ENCODE results near the gene GATAD1.
"Not testable (repeated sequence)": the region's sequence is repeated elsewhere in the genome, so short reads cannot be mapped to it uniquely, and the experiment has no call there.

GATAD1 gene

DNA sequence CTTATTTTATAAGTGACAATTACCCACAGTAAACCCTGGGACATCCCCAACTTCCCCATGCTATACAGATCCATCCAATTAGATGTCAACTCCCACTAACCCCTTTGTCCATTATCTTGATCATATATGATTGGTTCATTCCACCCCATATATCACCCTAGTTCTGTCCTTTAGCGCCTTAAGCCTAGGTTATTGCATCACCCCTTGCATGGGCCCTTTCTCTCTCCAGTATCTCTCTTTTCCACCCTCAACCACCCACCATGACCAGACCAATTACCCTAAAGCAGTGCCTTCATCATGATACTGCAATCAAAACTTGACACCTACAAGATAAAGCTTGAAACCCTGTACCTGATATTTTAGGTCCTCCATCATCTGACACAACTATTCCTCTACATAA is 37.9 kb upstream of the GATAD1 start:
- Histone ChIP-seq H3K9me3 (ENCODE audit: insufficient read depth, low read length) (no peaks in the 10 kb centered on the region), H3K79me2 (ENCODE audit: insufficient read depth, low read length) (no peaks in the 10 kb centered on the region), H3K27me3 (ENCODE audit: low read length) (no peaks in the 10 kb centered on the region), H3F3A (ENCODE audit: insufficient read depth) (no peaks in the 10 kb centered on the region; the same call in 1 of the 2 replicates), H3K9ac (ENCODE audit: low read length) (no peak overlapping the region), H3K4me3 (ENCODE audit: insufficient read depth, low read length, poor library complexity, severe bottlenecking) (no peak overlapping the region), H4K20me1 (ENCODE audit: low read depth, low read length) (no peaks in the 10 kb centered on the region), H3K27ac (ENCODE audit: low read depth, low read length) (no peak overlapping the region), H3K4me2 (ENCODE audit: low read depth, low read length, poor library complexity, severe bottlenecking) (no peak overlapping the region), H3K36me3 (ENCODE audit: low read length) (no peaks in the 10 kb centered on the region), H2AFZ (ENCODE audit: low read depth, low read length, severe bottlenecking) (no peak overlapping the region), H3K9me2 (replicated peaks; ENCODE audit: insufficient read depth, low read length) (no peaks in the 10 kb centered on the region)
- TF ChIP-seq EZH2phosphoT487 (conservative IDR thresholded peaks at IDR 0.05; ENCODE audit: low read length) = no peak
- TF ChIP-seq, protein P1, sequence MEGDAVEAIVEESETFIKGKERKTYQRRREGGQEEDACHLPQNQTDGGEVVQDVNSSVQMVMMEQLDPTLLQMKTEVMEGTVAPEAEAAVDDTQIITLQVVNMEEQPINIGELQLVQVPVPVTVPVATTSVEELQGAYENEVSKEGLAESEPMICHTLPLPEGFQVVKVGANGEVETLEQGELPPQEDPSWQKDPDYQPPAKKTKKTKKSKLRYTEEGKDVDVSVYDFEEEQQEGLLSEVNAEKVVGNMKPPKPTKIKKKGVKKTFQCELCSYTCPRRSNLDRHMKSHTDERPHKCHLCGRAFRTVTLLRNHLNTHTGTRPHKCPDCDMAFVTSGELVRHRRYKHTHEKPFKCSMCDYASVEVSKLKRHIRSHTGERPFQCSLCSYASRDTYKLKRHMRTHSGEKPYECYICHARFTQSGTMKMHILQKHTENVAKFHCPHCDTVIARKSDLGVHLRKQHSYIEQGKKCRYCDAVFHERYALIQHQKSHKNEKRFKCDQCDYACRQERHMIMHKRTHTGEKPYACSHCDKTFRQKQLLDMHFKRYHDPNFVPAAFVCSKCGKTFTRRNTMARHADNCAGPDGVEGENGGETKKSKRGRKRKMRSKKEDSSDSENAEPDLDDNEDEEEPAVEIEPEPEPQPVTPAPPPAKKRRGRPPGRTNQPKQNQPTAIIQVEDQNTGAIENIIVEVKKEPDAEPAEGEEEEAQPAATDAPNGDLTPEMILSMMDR (IDR thresholded peaks at IDR 0.05; ENCODE audit: insufficient read depth, low read length, poor library complexity, severe bottlenecking) = no peak

DNA sequence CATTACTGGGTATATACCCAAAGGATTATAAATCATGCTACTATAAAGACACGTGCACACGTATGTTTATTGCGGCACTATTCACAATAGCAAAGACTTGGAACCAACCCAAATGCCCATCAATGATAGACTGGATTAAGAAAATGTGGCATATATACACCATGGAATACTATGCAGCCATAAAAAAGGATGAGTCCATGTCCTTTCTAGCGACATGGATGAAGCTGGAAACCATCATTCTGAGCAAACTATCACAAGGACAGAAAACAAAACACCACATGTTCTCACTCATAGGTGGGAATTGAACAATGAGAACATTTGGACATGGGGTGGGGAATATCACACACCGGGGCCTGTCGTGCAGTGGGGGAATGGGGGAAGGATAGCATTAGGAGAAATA is 37.1 kb upstream of the GATAD1 start:
- H3K4me3 ChIP-seq (ENCODE audit: insufficient read depth, low read length, poor library complexity, severe bottlenecking); H3K36me3 ChIP-seq (ENCODE audit: low read length); H3K4me2 ChIP-seq (ENCODE audit: low read depth, low read length, poor library complexity, severe bottlenecking); H3K79me2 ChIP-seq (ENCODE audit: insufficient read depth, low read length); H4K20me1 ChIP-seq (ENCODE audit: low read depth, low read length); H3K9me3 ChIP-seq (ENCODE audit: insufficient read depth, low read length); H3K27me3 ChIP-seq (ENCODE audit: low read length); H2AFZ ChIP-seq (ENCODE audit: low read depth, low read length, severe bottlenecking); H3K9me2 ChIP-seq (replicated peaks; ENCODE audit: insufficient read depth, low read length); H3K27ac ChIP-seq (ENCODE audit: low read depth, low read length); H3F3A ChIP-seq (ENCODE audit: insufficient read depth); H3K9ac ChIP-seq (ENCODE audit: low read length): not testable (repeated sequence)

DNA sequence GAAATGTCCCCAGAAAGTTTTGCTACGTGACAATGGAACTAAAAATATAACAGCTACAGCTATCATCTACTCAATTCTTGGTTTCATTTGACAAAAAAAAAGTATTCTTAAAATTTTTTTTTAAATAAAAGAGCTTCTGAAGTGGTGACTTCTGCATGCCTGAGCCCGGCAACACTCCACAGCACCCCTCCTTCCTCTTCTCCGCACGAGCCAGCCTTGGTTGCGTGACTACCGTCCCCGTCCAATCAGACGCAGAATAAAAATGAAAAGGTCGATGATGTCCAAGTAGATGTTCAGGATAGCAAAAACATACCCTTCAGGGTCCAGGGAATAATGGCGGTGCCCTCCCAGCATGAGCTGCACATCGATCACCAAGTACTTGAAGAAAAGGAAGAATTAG is 34.5 kb upstream of the GATAD1 start:
- Histone ChIP-seq H3K27me3 (ENCODE audit: low read length) (no peaks in the 10 kb centered on the region), H2AFZ (ENCODE audit: low read depth, low read length, severe bottlenecking) (no peak overlapping the region), H3K9me2 (replicated peaks; ENCODE audit: insufficient read depth, low read length) (no peaks in the 10 kb centered on the region), H3K4me2 (ENCODE audit: low read depth, low read length, poor library complexity, severe bottlenecking) (no peak overlapping the region), H3F3A (ENCODE audit: insufficient read depth) (no peaks in the 10 kb centered on the region), H3K36me3 (ENCODE audit: low read length) (no peaks in the 10 kb centered on the region), H3K4me3 (ENCODE audit: insufficient read depth, low read length, poor library complexity, severe bottlenecking) (no peak overlapping the region), H3K9ac (ENCODE audit: low read length) (no peak overlapping the region), H4K20me1 (ENCODE audit: low read depth, low read length) (no peaks in the 10 kb centered on the region), H3K79me2 (ENCODE audit: insufficient read depth, low read length) (no peaks in the 10 kb centered on the region), H3K9me3 (ENCODE audit: insufficient read depth, low read length) (no peaks in the 10 kb centered on the region), H3K27ac (ENCODE audit: low read depth, low read length) (no peak overlapping the region)
- TF ChIP-seq EZH2phosphoT487 (conservative IDR thresholded peaks at IDR 0.05; ENCODE audit: low read length) = no peak
- TF ChIP-seq, protein P1 (IDR thresholded peaks at IDR 0.05; ENCODE audit: insufficient read depth, low read length, poor library complexity, severe bottlenecking) = no peak

DNA sequence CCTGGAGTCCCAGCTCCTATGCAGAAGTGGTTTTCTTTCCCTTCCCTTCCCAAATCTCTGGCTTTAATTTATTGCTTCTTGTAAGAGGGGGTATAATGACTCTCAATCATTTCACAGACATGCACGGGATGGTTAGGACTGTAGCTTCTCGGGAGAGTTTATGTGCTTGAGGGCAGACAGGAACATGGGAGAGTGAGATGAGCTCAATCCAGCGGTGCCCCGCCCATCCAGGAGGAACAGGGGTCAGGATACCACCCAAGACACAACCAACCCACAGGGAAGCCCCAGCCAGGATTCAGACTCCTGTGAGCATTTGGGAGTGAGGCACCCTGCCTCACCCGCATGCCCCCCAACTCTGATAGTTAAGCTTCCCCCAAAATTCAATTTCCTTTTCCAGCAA is 33.7 kb upstream of the GATAD1 start:
- no peaks in the 10 kb centered on the region for H4K20me1 ChIP-seq (ENCODE audit: low read depth, low read length)
- H3K27ac ChIP-seq (ENCODE audit: low read depth, low read length) = no peak overlapping the region
- H3F3A ChIP-seq (ENCODE audit: insufficient read depth) = no peaks in the 10 kb centered on the region

More for the DNA sequence above, 33.7 kb upstream of the GATAD1 start:
- H3K9me3 ChIP-seq (ENCODE audit: insufficient read depth, low read length) = no peaks in the 10 kb centered on the region
- H3K79me2 ChIP-seq (ENCODE audit: insufficient read depth, low read length) = no peaks in the 10 kb centered on the region
- no peak overlapping the region for H3K4me3 ChIP-seq (ENCODE audit: insufficient read depth, low read length, poor library complexity, severe bottlenecking)
- H3K4me2 ChIP-seq (ENCODE audit: low read depth, low read length, poor library complexity, severe bottlenecking) = no peak overlapping the region
- no peak for TF ChIP-seq EZH2phosphoT487 (conservative IDR thresholded peaks at IDR 0.05; ENCODE audit: low read length)
- TF ChIP-seq, protein P1 (IDR thresholded peaks at IDR 0.05; ENCODE audit: insufficient read depth, low read length, poor library complexity, severe bottlenecking) = no peak
- no peak overlapping the region for H2AFZ ChIP-seq (ENCODE audit: low read depth, low read length, severe bottlenecking)
- H3K9me2 ChIP-seq (replicated peaks; ENCODE audit: insufficient read depth, low read length) = no peaks in the 10 kb centered on the region
- no peak overlapping the region for H3K9ac ChIP-seq (ENCODE audit: low read length)
- no peaks in the 10 kb centered on the region for H3K36me3 ChIP-seq (ENCODE audit: low read length)
- no peaks in the 10 kb centered on the region for H3K27me3 ChIP-seq (ENCODE audit: low read length)
